GM21825 (cell line): Measurements from ENCODE around the gene SPANXN1.
"Not testable (repeated sequence)": the region's sequence is repeated elsewhere in the genome, so short reads cannot be mapped to it uniquely, and the experiment has no call there.

ENCODE experiments used
- ATAC-seq: cut with Tn5 transposase; IDR thresholded peaks from one replicate; pipeline ENCODE4 v1.9.1; 2021; ENCODE audit warnings: mild to moderate bottlenecking, moderate library complexity; ENCODE audit not compliant: unreplicated experiment

SPANXN1 gene, protein sequence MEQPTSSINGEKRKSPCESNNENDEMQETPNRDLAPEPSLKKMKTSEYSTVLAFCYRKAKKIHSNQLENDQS

DNA sequence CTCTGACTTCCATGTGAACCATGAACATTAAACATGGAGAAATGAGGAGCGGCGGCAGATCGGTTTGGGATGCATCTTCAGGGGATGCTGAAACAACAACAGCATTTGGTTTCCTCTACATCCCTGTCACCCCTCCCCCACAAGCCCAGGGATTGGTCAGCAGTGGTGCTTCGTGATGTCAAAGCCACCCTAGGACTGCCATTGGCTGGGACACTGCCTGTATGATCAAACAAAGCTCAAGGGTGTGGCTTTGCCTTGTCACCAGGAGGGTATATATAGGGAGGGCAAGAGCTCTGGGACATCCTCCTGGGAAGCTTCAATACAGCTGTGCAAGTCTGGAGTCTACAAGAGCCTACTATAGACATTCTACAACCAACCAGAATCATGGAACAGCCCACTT lies at the start of gene SPANXN1:
Gene SPANXN1, plus strand, starts transcription at position 301 of the 400 bp plus-strand sequence. Its CDS starts 84 bp downstream, at position 385.
- not testable (repeated sequence) for ATAC-seq

DNA sequence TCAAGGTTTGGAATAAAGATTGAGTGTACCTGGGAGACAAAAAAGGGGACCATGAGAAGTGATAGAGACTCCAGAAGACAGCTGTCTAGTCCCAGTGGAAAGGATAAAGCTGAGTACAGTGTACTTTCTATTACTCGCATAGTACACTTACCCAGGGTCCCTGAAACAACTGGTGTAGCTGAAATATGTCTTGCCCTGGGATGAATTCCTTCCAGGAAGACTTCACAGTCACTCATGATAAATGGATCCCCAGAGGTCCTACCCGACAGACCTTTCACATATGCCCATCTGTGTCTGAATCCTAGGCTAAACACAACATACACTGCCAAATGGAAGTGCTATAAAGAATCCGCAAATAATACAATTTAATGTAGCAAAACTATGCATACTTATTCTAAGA lies 48.2 kb upstream of the SPANXN1 start:
- ATAC-seq, result no peak

DNA sequence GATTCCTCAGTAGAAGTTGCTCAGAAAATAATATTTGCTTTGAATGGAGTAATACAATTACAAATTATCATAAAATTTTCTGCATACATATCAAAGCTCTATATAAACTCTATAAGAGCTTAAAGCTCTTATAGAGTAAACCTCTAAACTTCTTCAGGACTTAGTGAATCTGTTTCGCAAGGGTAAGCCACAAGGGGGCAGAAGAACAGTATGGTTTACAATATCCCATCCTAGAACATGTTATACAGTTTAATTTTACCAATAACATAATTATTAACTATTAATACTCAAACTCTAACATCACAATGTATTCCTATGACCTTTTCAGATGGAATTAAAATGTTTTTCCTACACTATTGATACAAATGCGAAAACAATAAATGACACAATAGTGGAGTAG lies 33.8 kb upstream of the SPANXN1 start:
- ATAC-seq, result no peak

DNA sequence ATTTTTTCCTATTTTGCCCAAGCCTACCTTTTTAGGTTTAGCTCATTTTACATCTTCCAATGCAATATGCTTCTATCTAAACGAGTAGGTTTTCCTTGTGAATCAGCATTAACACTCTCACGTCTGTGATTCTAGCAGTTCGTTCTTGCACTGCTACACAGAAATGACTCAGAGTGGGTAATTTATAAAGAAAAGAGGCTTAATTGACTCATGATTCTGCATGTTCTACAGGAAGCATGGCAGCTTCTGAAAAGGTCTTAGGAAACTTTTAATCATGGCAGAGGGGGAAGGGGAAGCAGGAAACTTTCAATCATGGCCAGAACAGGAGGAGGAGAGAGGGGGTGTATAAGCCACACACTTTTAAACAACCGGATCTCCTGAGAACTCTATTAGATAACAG lies 44.9 kb downstream of the SPANXN1 start:
- no peak for ATAC-seq
